Measurements from ENCODE around the gene SH2D4B. TPM values are rescaled to one million over a fixed set of nuclear protein-coding genes. Genes with fewer than 3 reads are reported as not detected.

The SH2D4B gene
- polyA plus RNA-seq, result not detected

GRCh38 chr10:80537736-80538480 lies at the start of gene SH2D4B:
Gene SH2D4B (plus strand): TSS chr10:80537902. CDS start chr10:80538332, 430 bp downstream.
- peak within 1 kb of the TSS; percentile 66 to 79 (median 70) for H3K4me3 Mint-ChIP-seq
- peak within 1 kb of the TSS; percentile 19 to 78 (median 29) for H3K27ac Mint-ChIP-seq
- no peaks in the 10 kb centered on the region for H3K9me3 Mint-ChIP-seq
- no peaks in the 10 kb centered on the region for H3K27me3 Mint-ChIP-seq
- H3K36me3 Mint-ChIP-seq, result no peaks in the 10 kb centered on the region
- peaks cover 27 to 36% (median 29%) of the 10 kb centered on the region in 3 donors for H3K4me1 Mint-ChIP-seq

GRCh38 chr10:80488539-80489066 lies 49.1 kb upstream of the SH2D4B start:
- Mint-ChIP-seq H3K27ac (no peak overlapping the region), H3K36me3 (peaks cover 7% of the 10 kb centered on the region), H3K4me3 (no peak overlapping the region)

GRCh38 chr10:80489371-80490112 lies 48.2 kb upstream of the SH2D4B start:
- peak overlapping the region in 2 of 4 donors; percentile 8 to 44 for H3K4me3 Mint-ChIP-seq
- H3K27ac Mint-ChIP-seq, result no peak overlapping the region
- no peaks in the 10 kb centered on the region for H3K9me3 Mint-ChIP-seq
- no peaks in the 10 kb centered on the region for H3K27me3 Mint-ChIP-seq
- H3K36me3 Mint-ChIP-seq, result peaks cover 11% of the 10 kb centered on the region
- H3K4me1 Mint-ChIP-seq, result peaks cover 22 to 38% (median 33%) of the 10 kb centered on the region in 3 donors

More at GRCh38 chr10:80488539-80489066, 49.1 kb upstream of the SH2D4B start:
- no peaks in the 10 kb centered on the region for H3K9me3 Mint-ChIP-seq
- peaks cover 19 to 37% (median 34%) of the 10 kb centered on the region in 3 donors for H3K4me1 Mint-ChIP-seq
- H3K27me3 Mint-ChIP-seq, result no peaks in the 10 kb centered on the region

DNA sequence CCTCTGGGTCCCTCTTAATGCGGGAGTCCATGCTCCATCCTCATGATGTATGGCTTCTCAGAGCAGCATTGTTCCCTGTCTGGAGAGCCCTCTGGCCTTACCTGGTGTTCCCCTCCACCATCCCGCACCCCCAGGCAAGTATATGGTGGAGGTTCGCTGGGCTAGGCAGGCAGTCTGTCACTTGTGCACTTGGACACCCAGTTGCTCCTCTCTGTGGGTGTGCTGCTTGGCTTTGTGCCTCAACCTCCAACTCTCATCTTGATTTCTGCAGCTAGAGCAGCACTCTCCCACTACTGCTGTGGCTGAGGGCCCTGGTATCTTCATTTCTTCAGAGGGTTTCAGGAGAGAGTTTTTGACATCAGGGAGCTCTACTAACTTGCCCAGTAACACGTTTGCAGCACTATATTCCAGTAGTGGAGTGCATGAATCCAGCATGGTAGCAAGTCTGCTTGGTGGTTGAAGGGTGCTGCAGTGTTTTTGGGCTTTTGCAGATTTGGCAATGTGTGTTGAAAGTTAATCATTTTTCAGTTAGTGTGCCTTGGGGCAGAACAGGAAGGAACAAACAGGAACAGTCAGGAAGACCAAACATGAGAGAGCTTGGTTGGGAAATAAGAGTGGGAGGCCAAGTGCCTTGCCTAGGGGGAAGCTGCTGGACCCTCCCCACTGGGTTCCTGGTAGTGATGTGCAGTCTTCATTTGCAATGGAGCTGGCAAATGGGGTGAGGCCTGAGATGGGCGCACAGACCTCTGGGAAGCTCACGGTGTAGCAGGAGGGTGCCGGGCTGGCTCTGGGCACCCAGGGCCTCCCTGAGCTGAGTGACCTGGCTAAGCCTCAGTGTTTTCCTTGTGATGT lies 46.2 kb upstream of the SH2D4B start:
- H3K27me3 Mint-ChIP-seq, result no peaks in the 10 kb centered on the region
- H3K9me3 Mint-ChIP-seq, result peaks cover 0 to 3% (median under 1%) of the 10 kb centered on the region in 3 donors
- peaks cover 21% of the 10 kb centered on the region for H3K36me3 Mint-ChIP-seq
- H3K27ac Mint-ChIP-seq, result peak overlapping the region in 1 of 3 donors; percentile 11
- peaks cover 15 to 29% (median 27%) of the 10 kb centered on the region in 3 donors for H3K4me1 Mint-ChIP-seq
- peak overlapping the region in 1 of 4 donors; percentile 13 for H3K4me3 Mint-ChIP-seq

- Mint-ChIP-seq H3K9me3 (peaks cover 0 to 4% (median 3%) of the 10 kb centered on the region in 3 donors), H3K36me3 (peaks cover 26% of the 10 kb centered on the region), H3K4me3 (peak overlapping the region in 1 of 4 donors; percentile 72), H3K27me3 (no peaks in the 10 kb centered on the region), H3K4me1 (peaks cover 19 to 33% (median 27%) of the 10 kb centered on the region in 3 donors), H3K27ac (peak overlapping the region in 2 of 3 donors; percentile 2 to 64)
These were observed 44.7 kb upstream of the SH2D4B start for GRCh38 chr10:80492848-80493521.

DNA sequence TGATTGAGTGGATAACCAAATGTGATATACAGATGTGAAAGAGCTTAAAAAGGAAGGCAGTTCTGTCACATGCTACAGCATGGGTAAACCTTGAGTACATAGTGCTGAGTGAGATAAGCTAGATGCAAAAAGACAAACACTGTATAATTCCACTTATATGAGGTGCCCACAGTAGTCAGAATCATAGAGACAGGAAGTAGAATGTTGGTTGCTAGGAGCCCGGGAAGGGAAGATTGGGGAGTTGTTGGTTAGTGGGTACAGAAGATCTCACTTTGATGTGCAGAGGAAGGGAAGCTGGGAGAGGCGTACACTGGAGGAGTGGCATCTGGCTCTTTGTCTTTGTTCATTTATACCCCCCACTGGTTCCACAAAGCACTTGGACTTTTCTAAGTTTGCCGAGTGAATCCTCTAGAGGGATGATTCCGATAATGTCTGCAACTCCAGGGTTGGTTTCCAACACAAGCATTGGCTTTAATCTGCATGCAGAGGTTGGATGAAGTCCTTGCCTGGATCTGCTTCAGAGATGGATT lies 44.1 kb upstream of the SH2D4B start:
- peaks cover 0 to 4% (median 3%) of the 10 kb centered on the region in 3 donors for H3K9me3 Mint-ChIP-seq
- peak overlapping the region in 1 of 3 donors; percentile 2 for H3K27ac Mint-ChIP-seq
- peaks cover 19 to 33% (median 27%) of the 10 kb centered on the region in 3 donors for H3K4me1 Mint-ChIP-seq
- H3K27me3 Mint-ChIP-seq, result no peaks in the 10 kb centered on the region
- peak overlapping the region in 2 of 4 donors; percentile 5 to 38 for H3K4me3 Mint-ChIP-seq
- peaks cover 26% of the 10 kb centered on the region for H3K36me3 Mint-ChIP-seq

- Mint-ChIP-seq H3K4me3 (peak overlapping the region in 1 of 4 donors; percentile 68), H3K36me3 (peaks cover 24% of the 10 kb centered on the region), H3K9me3 (peaks cover 0 to 4% (median 3%) of the 10 kb centered on the region in 3 donors), H3K27me3 (no peaks in the 10 kb centered on the region), H3K4me1 (peaks cover 33 to 39% (median 37%) of the 10 kb centered on the region in 3 donors), H3K27ac (peak overlapping the region in 1 of 3 donors; percentile 49)
These were observed 41.0 kb upstream of the SH2D4B start for GRCh38 chr10:80496555-80497172.

- Mint-ChIP-seq H3K4me3 (no peak overlapping the region), H3K27ac (peak overlapping the region in 1 of 3 donors; percentile 49), H3K4me1 (peaks cover 38 to 43% (median 38%) of the 10 kb centered on the region in 3 donors), H3K36me3 (peaks cover 20% of the 10 kb centered on the region), H3K9me3 (peaks cover 0 to 4% (median 3%) of the 10 kb centered on the region in 3 donors), H3K27me3 (no peaks in the 10 kb centered on the region)
These were observed 40.3 kb upstream of the SH2D4B start for GRCh38 chr10:80497187-80498077.

- Mint-ChIP-seq H3K9me3 (peaks cover 0 to 4% (median 3%) of the 10 kb centered on the region in 3 donors), H3K27me3 (no peaks in the 10 kb centered on the region), H3K27ac (peak overlapping the region in 1 of 3 donors; percentile 49), H3K4me1 (peaks cover 37 to 49% (median 41%) of the 10 kb centered on the region in 3 donors), H3K4me3 (no peak overlapping the region), H3K36me3 (peaks cover 20% of the 10 kb centered on the region)
These were observed 39.4 kb upstream of the SH2D4B start for GRCh38 chr10:80498078-80498832.

- Mint-ChIP-seq H3K27me3 (no peaks in the 10 kb centered on the region), H3K36me3 (peaks cover 17% of the 10 kb centered on the region), H3K27ac (peak overlapping the region; percentile 49 to 90 (median 62)), H3K9me3 (peaks cover 0 to 4% (median 3%) of the 10 kb centered on the region in 3 donors), H3K4me1 (peaks cover 36 to 50% (median 44%) of the 10 kb centered on the region in 3 donors), H3K4me3 (peak overlapping the region in 2 of 4 donors; percentile 31 to 92)
These were observed 38.6 kb upstream of the SH2D4B start for GRCh38 chr10:80498833-80499741.
